A549 treated with dexamethasone at 1 μM for 4 hours (cell line): ENCODE measurements around the gene SOX12. TPM values are rescaled to one million over a fixed set of nuclear protein-coding genes. Genes with fewer than 3 reads are reported as not detected.

Experiments used
- total RNA-seq: library from RNA; stranded (reverse); fragments of 200-300 nt; extraction: Qiagen RNA extraction; gene quantifications from 5 replicates; pipeline ENCODE4 v1.2.3, GENCODE V29; 2022

Gene SOX12
- total RNA-seq, result 17.7 to 28.2 TPM (median 27.1 TPM) in 5 replicates

GRCh38 chr20:325045-325888 lies at the start of gene SOX12:
TSS of gene SOX12 (plus strand) at chr20:325552. CDS start at chr20:325925, 373 bp downstream.

DNA sequence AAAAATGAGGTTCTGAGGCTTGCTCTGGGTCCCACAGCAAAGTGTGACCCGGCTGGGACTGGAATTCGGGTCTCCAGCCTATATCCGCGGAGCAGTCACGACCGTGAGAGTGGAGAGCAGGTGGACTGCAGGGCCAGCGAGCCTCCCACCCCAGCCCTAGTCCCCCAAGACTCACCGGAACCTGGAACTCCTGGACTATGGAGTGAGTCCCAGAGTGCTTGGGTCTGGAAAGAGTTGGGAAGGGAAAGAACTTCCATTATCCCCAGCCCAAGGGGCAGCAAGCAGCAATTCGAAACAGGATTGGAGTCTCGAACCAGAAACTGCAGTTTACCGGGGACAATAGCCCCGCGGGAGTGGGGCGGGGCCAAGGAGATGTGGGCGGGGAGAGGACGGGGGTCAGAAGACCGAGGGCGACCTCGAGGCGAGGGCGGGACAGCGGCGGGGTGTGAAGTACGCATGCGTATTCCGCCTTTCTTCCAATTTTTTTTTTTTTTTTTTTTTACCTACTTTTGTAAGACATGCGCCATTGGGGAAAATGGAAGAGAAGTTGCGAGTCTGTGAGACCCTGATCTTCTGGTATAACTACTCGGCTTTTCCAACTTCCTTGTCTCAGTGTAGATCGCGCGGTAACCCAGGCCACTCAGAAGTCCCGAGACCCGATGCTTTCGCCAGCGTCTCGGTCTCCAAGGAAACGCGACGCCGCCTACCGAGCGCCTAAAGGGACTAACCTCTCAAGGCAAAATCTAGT lies 35.1 kb upstream of the SOX12 start, which contains the start of gene C20orf96:
Gene C20orf96, minus strand, starts transcription at position 667 of the 748 bp plus-strand sequence. Its CDS starts 140 bp downstream, at position 527.

DNA sequence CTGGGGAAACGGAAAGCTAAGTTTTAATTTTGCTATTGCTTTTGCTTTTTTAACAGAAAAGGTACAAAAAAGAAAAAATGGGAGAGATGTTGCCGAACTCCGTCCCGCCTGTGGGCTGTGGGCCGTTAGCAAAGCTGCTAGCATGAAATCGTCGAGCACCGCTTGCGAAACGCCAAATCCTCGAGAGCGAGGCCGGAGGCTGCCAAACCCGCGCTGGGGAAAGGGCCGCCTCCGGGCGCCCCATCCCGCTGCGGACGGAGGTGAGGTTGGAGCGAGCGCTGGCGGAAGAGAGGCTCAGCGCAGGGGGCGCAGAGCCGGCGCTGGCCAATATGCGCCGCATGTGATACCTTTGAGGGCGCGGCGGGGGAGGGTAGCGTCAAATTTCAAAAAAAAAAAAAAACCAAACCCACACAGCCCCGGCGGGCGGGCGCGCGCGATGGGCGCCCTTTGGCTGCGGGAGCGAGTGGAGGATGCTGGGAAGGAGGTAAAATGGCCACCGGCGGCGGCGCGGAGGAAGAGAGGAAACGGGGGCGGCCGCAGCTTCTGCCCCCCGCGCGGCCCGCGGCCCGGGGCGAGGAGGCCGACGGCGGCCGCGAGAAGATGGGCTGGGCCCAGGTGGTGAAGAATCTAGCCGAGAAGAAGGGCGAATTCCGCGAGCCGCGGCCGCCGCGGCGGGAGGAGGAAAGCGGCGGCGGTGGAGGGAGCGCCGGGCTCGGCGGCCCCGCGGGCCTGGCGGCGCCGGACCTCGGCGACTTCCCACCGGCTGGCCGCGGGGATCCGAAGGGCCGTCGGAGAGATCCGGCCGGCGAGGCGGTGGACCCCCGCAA lies 28.0 kb upstream of the SOX12 start, which contains the start of gene ZCCHC3:
Gene ZCCHC3, plus strand, starts transcription at position 473 of the 827 bp plus-strand sequence. Its CDS starts 17 bp downstream, at position 490.

DNA sequence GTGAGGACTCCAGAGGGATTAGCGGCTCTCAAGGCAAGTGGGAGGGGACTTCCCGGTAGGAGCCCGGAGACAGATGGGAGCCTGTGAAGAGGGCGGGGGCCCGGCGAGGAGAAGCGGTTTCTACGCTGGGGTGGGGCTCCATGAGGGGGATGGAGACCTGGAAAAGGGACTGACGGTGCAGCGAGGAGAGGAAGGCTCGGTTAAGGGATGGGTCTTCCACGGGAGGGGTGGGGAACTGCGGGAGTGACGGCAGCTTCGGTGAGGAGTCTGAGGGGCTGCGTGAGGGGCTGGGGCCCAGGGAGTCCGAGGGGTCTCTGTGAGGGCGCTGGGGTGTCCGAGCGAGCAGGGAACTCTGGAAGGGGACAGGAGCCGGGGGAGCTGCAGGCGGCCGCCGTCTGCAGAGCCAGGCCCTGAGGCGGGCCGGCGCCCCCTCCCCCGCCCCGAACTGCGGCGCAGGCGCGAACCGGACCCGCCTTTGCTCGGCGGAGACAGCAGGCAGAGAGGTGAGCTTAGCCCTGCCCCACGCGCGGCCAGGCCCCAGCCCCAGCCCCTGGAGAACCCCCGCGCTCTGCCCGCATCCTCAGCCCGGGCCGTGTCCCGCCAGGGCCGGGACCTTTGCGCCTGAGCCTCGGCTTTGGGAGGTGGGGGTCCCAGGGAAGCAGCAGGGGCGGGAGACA lies 21.4 kb downstream of the SOX12 start, which contains the start of gene NRSN2:
Gene NRSN2, plus strand, starts transcription at position 472 of the 677 bp plus-strand sequence. CDS start 2,533 bp downstream, outside the sequence.

Other genes starting within 250 kb of the SOX12 start
- not detected in 5 replicates for gene DEFB125, start 237.9 kb upstream of the SOX12 start, total RNA-seq
- gene DEFB126, start 183.0 kb upstream of the SOX12 start, total RNA-seq, result not detected in 5 replicates
- gene DEFB127, start 168.1 kb upstream of the SOX12 start, total RNA-seq, result not detected in 5 replicates
- gene DEFB128, start 135.8 kb upstream of the SOX12 start, total RNA-seq, result not detected in 5 replicates
- gene DEFB129, start 98.3 kb upstream of the SOX12 start, total RNA-seq, result not detected in 5 replicates
- gene DEFB132, start 67.8 kb upstream of the SOX12 start, total RNA-seq, result not detected in 5 replicates
- 9.5 to 10.7 TPM (median 10.1 TPM) in 5 replicates for gene C20orf96, start 34.8 kb upstream of the SOX12 start, total RNA-seq
- gene ZCCHC3, start 28.0 kb upstream of the SOX12 start, total RNA-seq, result 17.9 to 21.8 TPM (median 19.6 TPM) in 5 replicates
- 49.9 to 65.7 TPM (median 62.6 TPM) in 5 replicates for gene NRSN2, start 21.6 kb downstream of the SOX12 start, total RNA-seq
- gene TRIB3, start 55.2 kb downstream of the SOX12 start, total RNA-seq, result 50.7 to 64.3 TPM (median 59.0 TPM) in 5 replicates
- 100 to 145 TPM (median 133 TPM) in 5 replicates for gene RBCK1, start 82.7 kb downstream of the SOX12 start, total RNA-seq
- 29.4 to 36.7 TPM (median 35.9 TPM) in 5 replicates for gene TBC1D20, start 137.0 kb downstream of the SOX12 start, total RNA-seq
- gene CSNK2A1, start 218.2 kb downstream of the SOX12 start, total RNA-seq, result 137 to 190 TPM (median 174 TPM) in 5 replicates